ENCODE results near the gene HES1.
"Not testable (repeated sequence)": the region's sequence is repeated elsewhere in the genome, so short reads cannot be mapped to it uniquely, and the experiment has no call there.

HES1 gene

GRCh38 chr3:194145702-194146101, 9.8 kb downstream of the HES1 start:
- DNase-seq (ENCODE audit: insufficient read length, low spot score) = no peak
- no peak for FAIRE-seq
- no peak for TF ChIP-seq CTCF (IDR thresholded peaks at IDR 0.05; ENCODE audit: insufficient read depth, missing control alignments)

GRCh38 chr3:194147679-194148078, 11.7 kb downstream of the HES1 start:
- FAIRE-seq (no peak), DNase-seq (ENCODE audit: insufficient read length, low spot score) (no peak)
- no peak for TF ChIP-seq CTCF (IDR thresholded peaks at IDR 0.05; ENCODE audit: insufficient read depth, missing control alignments)

- DNase-seq (ENCODE audit: insufficient read length, low spot score) (no peak), FAIRE-seq (no peak)
- TF ChIP-seq CTCF (IDR thresholded peaks at IDR 0.05; ENCODE audit: insufficient read depth, missing control alignments) = no peak
Measured at GRCh38 chr3:194148383-194148782, 12.4 kb downstream of the HES1 start.

GRCh38 chr3:194150252-194150934, 14.4 kb downstream of the HES1 start:
- no peak for FAIRE-seq
- DNase-seq (ENCODE audit: insufficient read length, low spot score) = no peak
- TF ChIP-seq CTCF (IDR thresholded peaks at IDR 0.05; ENCODE audit: insufficient read depth, missing control alignments) = no peak

GRCh38 chr3:194150935-194151302, 15.0 kb downstream of the HES1 start:
- not testable (repeated sequence) for FAIRE-seq; DNase-seq (ENCODE audit: insufficient read length, low spot score)

GRCh38 chr3:194154346-194154745, 18.4 kb downstream of the HES1 start:
- FAIRE-seq (no peak), DNase-seq (ENCODE audit: insufficient read length, low spot score) (no peak)
- no peak for TF ChIP-seq CTCF (IDR thresholded peaks at IDR 0.05; ENCODE audit: insufficient read depth, missing control alignments)

- FAIRE-seq (no peak), DNase-seq (ENCODE audit: insufficient read length, low spot score) (no peak)
- TF ChIP-seq CTCF (IDR thresholded peaks at IDR 0.05; ENCODE audit: insufficient read depth, missing control alignments) = no peak
Measured at GRCh38 chr3:194156095-194156494, 20.1 kb downstream of the HES1 start.
